Stimulated activated CD4-positive, alpha-beta T cell treated with anti-CD3 and anti-CD28 coated beads, TNF-alpha, amount 100 ng/mL, for 24 hours (primary cell): Measurements from ENCODE around the gene GSTM3.
"Not testable (repeated sequence)": the region's sequence is repeated elsewhere in the genome, so short reads cannot be mapped to it uniquely, and the experiment has no call there.

ENCODE experiments used
- DNase-seq, 3 experiments: peaks; one replicate each; pipeline ENCODE4 v3.0.0-alpha.2; 2020; ENCODE audit warnings: low read depth in 3 of 3

GSTM3 gene

DNA sequence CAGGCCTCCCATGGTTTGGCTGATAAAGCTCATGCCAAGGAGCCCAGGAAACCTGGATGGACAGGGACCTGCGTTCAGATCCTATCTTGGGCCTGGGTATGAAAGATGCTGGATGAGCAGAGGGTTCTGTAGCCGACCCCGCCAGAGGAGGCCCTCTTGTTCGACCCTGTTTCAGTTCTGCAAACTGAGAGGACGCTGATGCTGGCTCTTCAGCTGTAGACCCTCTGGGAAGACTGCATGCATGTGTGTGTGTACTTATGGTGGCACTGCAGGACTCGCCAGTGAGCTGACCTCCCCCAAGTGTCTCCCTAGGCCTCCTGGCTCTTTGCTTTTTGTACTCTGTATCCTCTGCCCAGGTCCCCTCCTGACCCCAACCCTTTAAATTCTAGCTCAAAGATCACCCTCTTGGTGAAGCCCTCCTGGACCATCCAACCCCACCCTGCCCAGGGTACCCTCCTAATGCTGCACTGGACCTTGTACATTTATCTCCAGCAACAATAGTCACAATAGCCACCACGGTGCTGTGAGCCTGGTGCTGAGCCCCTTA lies 21.3 kb upstream of the GSTM3 start:
- no peak for DNase-seq

DNA sequence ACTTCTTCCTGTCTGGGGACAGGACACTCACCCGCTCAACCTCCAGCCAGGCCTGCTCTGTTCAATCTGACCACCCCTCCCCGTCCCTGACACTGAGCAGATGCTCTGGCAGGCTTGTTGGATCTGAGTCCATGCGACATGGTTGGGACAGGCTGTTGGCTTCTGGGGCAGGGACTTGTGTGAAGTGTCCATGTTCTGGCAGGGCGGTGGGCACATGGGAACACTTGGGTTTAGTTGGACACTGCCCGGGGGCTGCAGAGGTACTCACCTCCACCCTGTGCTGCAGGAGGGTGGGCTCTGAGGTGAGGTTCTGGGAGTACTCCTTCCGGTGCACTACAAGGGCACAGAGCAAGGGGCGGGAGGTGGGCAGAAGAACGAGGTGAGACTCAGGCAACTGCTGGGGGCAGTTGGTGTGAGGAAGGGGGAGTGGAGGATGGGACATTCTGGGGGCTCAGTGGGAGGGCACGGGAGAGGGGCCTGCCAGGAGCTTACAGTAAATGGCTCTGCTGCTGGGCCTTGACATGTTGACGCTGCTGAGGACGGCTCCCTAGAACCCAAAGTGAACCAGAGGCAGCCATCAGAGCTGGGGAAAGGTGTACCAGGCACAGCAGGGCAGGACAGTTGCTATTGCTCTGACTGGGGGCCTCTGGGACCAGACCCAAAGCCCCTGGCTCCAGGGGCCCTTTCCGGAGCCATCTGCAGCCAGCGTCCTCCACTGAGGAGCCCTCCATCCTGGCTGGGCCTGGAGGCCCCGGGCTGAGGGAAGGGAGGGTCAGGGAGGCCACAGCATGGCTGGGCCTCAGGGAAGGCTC lies 20.6 kb upstream of the GSTM3 start:
- no peak for DNase-seq

DNA sequence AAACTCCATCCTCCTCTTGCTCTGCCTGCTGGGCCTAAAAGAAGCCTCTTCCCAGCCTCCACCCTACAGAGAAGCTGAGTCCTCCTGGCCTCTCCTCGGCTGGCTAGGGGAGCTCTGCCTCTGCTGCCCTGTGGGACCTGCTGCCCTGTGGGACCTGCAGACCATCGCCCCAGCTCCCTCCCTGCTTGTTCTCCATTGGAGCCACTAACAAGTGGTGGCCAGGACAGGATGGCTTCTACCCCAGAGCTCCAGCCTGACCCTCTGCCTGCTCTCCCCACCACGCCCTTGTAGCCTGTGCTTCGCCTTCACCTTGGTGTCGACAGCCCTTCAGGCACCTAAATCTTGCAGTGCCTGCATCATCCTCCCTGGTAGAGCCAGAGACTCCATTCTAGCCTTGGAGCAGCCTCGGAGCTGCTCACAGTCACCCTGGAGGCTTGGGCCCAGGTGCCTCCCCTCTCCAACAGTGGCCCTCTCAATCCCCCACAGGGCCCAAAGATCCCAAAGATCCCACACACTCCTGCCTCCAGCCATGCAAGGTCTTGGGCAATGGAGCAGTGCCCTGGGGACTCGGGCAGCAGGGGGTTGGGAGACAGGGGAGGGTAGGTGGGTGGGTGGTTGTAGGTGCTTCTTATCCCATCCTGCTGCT lies 19.9 kb upstream of the GSTM3 start:
- DNase-seq: no peak

DNA sequence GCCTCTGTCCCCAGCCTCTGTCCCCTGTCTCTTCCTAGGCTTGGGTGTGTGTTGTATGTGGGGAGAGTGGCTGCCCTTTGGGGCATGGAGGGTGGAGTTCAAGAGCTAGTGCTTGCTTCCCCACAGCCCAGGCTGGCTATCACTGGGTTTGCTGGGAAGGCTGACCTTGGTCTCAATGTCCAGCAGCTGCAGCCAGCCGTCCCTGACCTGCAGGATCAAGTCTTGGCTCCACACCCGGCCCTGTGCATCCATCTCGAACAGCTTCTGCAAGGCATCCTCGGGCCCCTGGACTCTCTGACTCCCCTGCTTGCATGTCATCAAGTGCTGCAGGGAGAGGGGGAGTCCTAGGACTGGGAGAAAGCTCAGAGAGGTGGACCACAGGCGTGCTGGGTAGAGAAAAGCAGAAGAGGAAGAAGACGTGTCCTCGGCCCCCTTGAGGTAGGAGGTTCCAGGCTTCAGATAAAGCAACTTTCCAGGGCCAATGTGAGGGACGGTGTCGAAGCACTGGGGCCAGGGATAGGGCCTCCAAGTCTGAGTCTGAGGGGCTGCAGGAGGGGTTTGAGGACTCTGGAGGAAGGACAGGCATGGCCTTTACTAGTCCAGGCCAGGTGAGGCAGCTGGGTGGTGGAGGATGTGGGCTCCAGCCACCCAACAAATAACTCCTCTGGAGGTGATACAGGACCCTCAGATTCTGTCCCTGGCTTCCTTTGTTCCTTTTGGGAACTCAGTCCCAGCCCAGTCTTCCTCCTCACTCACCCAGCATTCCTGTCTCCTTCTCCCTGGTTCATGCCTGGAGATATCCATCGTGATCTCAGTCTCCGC lies 18.9 kb upstream of the GSTM3 start:
- no peak for DNase-seq

DNA sequence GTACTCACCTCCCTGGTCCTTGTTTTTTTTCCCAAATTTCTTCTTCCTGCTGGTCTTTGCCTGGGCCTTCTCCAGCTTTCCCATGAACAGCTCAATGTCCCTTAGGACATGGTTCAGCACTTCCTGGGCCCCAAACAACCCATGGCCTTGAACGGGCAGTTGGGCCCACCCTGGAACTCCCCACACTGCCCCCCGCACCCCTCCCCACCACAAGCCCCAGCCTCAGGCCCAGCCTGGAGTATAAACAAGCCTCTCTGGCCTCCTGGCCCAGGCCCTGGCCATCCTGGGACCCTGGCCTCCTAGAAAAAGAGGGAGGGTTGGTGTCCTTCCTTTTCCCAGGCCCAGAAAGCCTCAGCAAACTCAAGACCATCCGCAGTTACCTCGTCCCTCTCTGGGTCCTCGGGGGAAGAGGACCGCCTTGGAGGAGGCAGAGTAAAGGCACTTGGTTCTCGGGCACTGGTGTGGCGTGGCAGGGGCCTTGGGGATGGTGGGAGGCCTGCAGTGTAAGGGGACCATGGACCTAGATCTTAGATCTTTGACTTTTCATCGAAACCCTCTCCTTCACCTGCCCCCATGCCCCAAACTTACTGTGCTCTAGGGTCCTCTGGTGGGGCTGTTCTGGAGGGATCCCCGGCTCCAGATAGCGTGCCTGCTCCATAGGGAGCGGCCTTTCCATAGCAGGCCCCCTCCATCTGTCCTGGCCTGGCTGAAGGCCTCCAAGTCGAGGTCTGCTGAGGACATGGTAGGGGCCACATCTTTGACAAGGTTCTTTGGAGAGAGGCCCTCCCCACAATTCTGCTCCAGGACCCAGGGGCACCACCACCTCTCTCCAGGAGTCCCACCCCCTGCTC lies 17.3 kb upstream of the GSTM3 start:
- DNase-seq: no peak

DNA sequence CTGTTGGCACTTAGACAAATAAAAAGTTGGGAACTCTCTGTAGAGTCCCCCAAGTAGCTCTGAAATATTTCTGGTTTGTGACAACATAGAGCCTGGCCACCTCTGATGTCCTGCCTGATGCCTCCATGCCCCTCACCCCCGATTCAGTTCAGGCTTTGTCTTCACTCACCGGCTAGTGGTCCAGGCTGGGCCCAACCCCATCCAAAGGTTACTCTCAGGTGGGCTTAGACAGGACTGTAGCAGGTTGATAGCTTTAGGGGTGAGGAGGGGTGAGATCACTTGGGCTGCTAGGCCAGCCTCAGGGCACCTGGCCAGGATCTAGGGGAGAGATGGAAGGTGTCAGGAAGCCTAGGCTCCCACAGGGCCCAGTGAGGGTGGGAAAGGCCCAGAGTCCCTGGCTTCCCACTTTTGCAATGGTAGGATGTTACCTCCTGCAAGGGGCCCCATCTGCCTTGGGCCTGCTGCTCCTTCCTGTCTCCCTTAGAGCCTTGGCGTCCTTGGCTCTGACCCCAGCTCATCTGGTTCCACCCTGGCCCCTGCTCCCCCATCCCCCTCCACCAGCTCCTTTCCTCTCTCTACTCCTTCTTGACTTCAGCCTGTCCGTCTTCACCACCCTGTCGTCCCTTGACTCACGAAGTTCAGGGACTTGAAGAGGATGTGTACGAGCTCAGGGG lies 16.1 kb upstream of the GSTM3 start:
- no peak for DNase-seq

DNA sequence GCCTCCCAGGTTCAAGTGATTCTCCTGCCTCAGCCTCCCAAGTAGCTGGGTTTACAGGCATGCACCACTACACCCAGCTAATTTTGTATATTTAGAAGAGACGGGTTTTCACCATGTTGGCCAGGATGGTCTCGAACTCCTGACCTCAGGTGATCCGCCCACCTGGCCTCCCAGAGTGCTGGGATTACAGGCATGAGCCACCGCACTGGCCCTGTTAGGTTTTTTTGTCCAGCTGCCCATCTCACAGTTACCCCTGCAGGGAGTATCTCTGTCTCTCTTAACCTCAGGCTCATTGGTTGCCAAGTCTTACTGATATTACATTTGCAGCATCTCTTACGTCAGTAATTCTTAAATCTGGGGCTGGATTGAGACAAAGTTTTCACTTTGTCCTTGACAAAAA lies 15.5 kb upstream of the GSTM3 start:
- not testable (repeated sequence) for DNase-seq

DNA sequence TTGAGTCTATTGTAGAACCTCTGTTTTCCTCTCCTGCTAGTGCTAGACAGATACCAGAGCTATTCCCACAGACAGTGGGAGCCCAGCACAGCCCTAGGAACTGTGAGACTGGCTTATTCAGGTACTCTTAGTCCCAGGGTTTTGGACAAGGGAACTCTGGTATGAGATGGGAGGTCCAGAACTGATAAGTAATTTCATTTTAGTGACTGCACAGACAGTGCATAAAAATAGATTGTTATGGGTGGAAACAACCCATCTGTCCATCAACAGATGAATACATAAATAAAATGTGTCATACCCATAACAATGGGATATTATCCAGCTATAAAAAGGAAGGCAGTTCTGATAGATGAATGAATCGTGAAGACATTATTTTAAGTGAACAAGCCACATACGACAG lies 13.9 kb upstream of the GSTM3 start:
- no peak for DNase-seq

DNA sequence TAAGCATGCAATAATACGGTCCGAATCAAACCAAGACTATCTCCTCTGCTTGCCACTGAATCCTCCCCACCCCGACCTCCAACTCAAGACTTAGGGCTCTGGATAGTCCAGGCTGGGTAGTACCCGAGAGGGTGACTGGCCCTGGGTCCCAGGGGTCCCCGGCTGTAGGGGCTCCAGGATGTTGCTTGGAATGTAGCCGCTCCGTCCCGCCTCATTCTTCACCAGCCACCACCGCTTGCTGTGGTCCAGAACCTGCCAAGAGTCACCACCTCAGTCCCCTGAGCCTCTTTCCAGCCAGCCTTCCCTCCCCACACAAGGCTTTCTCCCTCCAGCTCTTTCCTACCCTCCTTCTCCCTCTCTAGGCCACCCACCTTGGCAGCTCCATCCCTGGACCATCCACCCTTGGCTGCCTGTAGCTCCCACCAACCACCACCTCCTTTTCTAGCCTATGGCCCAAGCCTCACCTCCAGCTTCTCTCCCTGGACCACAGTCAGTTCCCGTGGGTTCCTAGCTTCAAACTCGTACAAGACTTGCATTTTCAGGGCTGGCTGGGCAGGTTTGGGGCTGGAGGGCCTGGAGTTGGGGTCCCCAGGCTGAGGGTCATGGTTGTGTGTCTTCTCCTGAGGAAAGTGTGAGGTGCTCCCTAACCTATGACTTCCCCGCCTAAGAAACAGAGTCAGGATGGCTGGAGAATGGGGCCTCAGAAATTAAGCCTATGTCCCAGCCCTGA lies 10.9 kb upstream of the GSTM3 start:
- DNase-seq: no peak

DNA sequence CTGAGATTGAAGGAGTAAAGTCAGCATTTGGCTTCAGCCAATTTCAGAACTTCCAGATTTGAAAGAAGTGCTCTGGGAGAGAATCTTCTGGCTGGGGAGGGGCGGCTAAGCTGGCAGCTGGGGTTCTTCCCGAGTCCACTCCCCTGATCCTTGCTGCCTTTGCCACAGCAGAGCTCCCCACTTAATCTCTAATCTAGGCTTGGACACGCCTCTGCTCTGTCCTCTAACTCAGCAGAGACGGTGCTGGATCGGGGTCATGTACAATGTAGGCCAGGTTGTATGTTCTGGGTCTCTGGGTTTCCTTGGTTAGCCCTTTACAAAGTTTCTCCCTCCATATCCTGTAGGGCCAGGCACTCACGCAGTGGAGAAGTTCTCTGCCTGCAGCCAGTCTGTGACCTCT lies 10.1 kb upstream of the GSTM3 start:
- no peak for DNase-seq

DNA sequence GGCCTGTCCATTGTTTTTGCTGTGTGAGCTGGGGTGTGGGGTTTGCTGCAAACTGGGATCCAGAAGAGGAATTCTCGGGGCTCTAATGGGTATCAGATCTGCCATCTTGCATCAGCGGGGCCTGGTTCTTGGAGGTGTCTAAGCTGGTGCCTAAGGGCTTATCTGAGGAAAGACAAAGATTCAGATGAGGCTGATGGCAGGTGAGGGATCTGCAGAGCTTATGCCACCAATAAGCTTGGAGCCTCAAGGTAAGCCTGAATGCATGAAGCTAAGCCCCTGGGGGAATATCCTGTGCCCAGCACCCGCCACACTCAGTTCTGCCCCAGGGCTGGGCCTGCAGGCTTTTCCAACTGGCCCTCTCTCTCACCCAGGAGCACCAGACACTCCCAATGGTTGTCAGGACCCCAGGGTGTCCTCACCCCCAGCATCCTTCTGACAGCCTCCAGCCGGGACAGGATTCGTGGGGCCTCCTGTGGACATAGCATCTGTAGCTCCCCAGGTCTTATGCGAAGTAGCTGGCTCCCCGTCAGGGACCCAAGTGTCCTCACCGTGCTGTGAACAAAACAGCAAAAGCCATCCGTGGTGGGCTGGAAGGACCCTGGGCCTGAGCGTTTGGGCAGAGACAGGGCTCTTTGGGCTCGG lies 9.5 kb upstream of the GSTM3 start:
- DNase-seq: no peak

DNA sequence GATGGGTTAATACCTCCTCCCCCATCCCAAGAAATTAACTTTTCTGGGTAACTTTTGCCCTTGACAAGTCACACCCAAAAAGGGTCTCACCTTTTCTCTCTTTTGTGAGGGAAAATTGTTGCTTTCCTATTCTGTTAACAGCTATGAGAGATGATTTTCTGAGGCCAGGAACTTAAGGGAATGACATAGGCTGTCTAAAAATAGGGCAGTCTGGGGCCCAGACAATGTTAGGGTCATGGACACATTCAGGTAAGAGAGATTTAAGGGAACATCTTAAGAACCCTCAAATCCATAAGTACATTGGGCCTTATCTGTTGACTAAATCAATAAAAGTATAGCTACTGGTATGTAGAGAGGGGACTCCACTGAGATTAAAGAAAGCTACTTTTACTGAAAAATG lies 8.4 kb upstream of the GSTM3 start:
- no peak for DNase-seq

DNA sequence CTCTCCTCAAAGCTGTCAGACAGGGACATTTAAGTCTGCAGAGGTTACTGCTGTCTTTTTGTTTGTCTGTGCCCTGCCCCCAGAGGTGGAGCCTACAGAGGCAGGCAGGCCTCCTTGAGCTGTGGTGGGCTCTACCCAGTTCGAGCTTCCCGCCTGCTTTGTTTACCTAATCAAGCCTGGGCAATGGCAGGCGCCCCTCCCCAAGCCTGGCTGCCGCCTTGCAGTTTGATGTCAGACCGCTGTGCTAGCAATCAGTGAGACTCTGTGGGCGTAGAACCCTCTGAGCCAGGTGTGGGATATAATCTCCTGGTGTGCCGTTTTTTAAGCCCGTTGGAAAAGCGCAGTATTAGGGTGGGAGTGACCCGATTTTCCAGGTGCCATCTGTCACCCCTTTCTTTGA lies 7.5 kb upstream of the GSTM3 start:
- not testable (repeated sequence) for DNase-seq

DNA sequence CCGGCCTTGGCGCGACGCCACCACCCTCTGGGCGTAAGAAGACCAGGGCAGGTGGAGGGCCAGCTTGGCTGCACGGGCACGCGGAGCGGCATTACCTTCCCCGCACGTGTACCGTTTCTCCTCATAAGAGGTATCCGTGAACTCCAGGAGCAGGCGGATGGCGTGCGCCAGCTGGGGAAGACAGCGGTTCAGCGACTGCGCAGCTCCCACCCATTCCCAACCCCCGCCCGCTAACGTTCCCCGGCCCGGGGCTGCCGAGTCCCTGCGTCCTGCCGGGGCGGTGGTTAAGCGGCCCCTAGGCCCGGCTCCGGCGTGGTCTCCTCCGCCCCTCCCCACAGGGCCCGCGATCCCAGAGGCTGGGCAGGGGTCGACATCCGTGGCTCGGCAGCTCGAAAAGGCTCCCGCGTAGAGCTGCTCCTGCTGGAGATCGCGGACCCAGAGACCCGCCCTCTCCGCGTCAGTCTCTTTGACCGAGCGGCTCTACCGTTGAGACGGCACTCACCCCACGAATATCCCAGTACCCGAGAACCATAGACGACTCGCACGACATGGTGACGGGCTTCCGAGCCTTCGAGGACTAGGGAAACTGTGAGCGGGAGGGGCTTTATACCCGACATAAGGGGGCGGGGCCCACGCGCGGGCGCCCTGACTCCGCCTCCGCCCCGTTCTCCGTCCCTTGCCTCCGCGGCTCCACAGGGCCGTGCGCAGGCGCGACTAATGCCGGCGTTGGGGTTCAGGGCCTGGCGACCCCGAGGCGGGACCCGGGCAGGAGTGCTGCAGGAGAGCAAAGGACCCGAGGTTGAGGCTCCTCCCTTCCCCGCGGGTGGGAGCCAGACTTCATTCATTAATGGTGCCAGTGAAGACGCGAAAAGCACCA lies 862 bp downstream of the GSTM3 start:
- peak; percentile 60 to 78 (median 62) for DNase-seq

DNA sequence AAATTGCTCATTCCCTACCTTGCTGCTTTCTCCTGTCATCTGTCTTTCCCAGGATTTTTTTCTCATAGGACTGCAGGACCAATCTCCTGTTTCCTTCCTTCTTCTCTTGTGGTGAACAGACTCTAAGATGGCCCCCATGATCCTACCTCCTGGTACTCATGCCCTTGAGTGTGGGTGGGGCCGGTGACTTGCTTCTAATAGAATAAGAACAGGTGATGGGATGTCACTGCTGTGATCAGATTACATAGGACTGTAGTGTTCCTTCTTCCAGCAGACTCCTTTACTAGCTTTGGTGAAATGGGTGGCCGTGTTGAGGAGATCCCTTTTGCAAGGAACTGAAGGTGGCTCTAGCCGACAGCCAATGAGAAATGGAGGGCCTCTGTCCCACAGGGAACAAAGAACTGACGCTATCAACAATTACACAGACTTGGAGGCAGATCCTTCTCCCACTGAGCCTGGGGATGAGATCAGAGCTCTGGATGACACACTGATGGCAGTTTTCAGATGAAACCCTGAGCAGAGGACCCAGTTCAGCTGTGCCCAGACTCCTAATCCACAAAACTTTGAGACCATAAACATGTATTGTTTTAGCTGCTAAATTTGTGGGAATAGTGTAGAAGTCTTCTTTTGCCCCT lies 7.5 kb downstream of the GSTM3 start:
- DNase-seq: no peak

DNA sequence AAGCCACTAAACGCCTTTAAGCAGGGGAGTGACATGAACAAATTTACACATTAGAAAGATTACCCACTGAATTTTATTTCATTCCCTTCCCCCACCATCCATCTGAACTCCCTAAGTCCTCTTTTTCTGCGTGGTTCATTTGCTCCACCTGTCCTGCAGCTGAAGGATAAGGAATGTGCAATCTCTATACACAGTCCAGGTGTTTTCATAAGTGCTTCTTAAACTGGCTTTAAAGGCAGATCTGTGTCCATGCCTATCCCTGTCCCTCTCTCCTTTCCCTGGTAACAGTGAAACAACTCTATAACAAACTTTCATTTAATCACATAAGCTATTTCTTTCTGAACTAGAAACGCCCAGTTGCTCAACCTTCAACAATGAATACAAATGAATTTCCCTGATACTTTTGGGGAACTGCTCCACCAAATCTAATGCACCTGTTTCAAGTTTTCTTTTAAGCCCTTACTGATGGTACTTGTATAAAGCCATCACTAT lies 8.4 kb downstream of the GSTM3 start:
- no peak for DNase-seq

DNA sequence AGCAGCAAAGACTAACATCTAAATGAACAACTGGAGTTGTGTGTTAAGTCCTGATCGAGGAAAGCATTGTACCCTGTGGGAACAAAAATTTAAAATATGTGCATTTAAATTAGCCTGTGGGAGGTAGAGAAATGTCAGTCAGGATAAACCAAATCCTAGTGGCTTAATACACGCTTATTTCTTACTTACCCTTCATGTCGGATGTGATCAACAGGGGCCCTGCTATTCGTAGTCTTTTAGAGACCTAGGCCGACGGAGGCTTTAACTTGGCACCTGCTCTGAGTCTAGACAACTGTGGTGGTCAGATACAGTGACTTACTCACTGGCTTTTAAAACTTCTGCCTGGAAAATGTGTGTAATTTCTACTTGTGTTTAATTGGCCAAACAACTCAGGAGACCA lies 10.2 kb downstream of the GSTM3 start:
- DNase-seq: no peak

DNA sequence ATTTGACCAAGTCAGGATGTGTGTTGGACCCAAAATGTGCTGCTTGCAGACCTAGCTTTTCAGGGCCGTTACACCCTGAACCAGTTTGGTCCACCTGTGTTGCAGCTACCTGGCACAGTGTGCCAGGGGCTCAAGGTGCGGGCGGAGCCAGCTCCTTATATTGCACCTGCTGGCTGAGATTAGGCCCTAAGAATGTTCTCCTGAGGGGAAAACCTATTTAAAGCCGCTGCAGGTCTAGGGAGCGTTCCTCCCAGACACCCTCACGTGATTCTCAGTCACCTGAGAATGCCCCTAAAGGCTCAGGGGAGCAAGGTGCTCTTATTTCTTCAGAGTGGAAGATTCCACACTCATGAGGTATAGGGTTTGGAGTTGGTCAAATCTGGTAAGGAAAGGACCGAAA lies 12.0 kb downstream of the GSTM3 start:
- no peak for DNase-seq
